Kidney (tissue), 14 donors: ENCODE data around the gene ASPHD2. TPM values are rescaled to one million over a fixed set of nuclear protein-coding genes. Genes with fewer than 3 reads are reported as not detected.

ENCODE experiments used
- DNase-seq, 5 donors: peaks; one replicate each; pipeline ENCODE4 v3.0.0-alpha.2; 2013 to 2020
- FAIRE-seq: peaks from 2 replicates; lab custom pipeline; 2012; peaks lifted over from hg19 to GRCh38; lab: Jason Lieb, UNC
- H3K27ac ChIP-seq, 2 donors: one replicate each; pipeline ENCODE4 v1.7.0; 2013; ENCODE audit warnings: low read depth in 2 of 2, low read length in 2 of 2, inconsistent platforms in 1 of 2
- H3K27me3 ChIP-seq: one replicate; pipeline ENCODE4 v1.7.1; 2013; ENCODE audit warnings: low read length, inconsistent platforms; ENCODE audit not compliant: control insufficient read depth, insufficient read depth
- H3K36me3 ChIP-seq, 3 donors: one replicate each; pipeline versions ENCODE4 v1.7.0 to v1.7.1; 2013; ENCODE audit warnings: low read length in 3 of 3, control low read depth in 1 of 3, inconsistent platforms in 1 of 3; ENCODE audit not compliant: insufficient read depth in 3 of 3, control insufficient read depth in 2 of 3
- H3K4me1 ChIP-seq, 3 donors: one replicate each; pipeline versions ENCODE4 v1.7.0 to v1.7.1; 2013; ENCODE audit warnings: low read length in 3 of 3, inconsistent platforms in 1 of 3, low read depth in 1 of 3; ENCODE audit not compliant: control insufficient read depth in 2 of 3, insufficient read depth in 2 of 3
- H3K4me3 ChIP-seq, 3 donors: one replicate each; pipeline versions ENCODE4 v1.7.0 to v1.8.1; 2013; ENCODE audit warnings: low read length in 3 of 3, control low read depth in 1 of 3, inconsistent platforms in 1 of 3
- H3K9ac ChIP-seq, 3 donors: one replicate each; pipeline versions ENCODE4 v1.7.0 to v1.7.1; 2013; ENCODE audit warnings: low read length in 3 of 3, control low read depth in 1 of 3, inconsistent platforms in 1 of 3
- H3K9me3 ChIP-seq, 3 donors: one replicate each; pipeline versions ENCODE4 v1.7.0 to v1.7.1; 2013; ENCODE audit warnings: low read length in 3 of 3, control low read depth in 1 of 3, inconsistent platforms in 1 of 3; ENCODE audit not compliant: control insufficient read depth in 2 of 3, insufficient read depth in 1 of 3
- intact Hi-C: fragments of 100-400 bp; cut with DNase I; formaldehyde crosslinking; loops from one replicate; pipeline ENCODE4 v1.11.1; 2022
- polyA plus RNA-seq: library from polyadenylated mRNA; stranded (reverse); fragments of 350-450 nt; fragmentation: Illumina TruSeq; extraction: RNeasy Lipid Tissue Mini Kit (QIAGEN cat#74804); gene quantifications from one replicate; pipeline ENCODE4 v1.2.3, GENCODE V29; 2014; ENCODE audit warnings: low read depth, low replicate concordance; ENCODE audit not compliant: insufficient read depth
- total RNA-seq: library from RNA; stranded (reverse); fragmentation: NEBNext Ultra II Directional; extraction: Animal tissue kit (Norgen Biotek cat#: 25700); gene quantifications from one replicate; pipeline ENCODE4 v1.2.1, GENCODE V29; 2021
- TF ChIP-seq, protein P1 (sequence below): IDR thresholded peaks from 3 replicates; pipeline ENCODE4 v1.5.1; 2012; ENCODE audit warnings: mild to moderate bottlenecking, moderate library complexity, borderline replicate concordance; ENCODE audit not compliant: insufficient read depth; ENCODE audit errors: extremely low read depth
- donor health status: control.
- donor health status: control.
- donor health status: control.
- donor health status: control.
- donor health status: control.
- donor health status: DM: yes; HTN: yes; CAD: no.
- donor health status: Normal renal cell carcinoma (clear cell type).

Gene ASPHD2
- total and polyA plus RNA-seq, 2 donors from 2014 or later = 3.3 to 4.5 TPM

- Histone ChIP-seq H3K27me3 (no peaks in the 10 kb centered on the region), H3K9ac (no peak overlapping the region), H3K36me3 (peaks cover 0 to 21% (median 13%) of the 10 kb centered on the region in 3 donors), H3K9me3 (no peaks in the 10 kb centered on the region), H3K4me1 (no peaks in the 10 kb centered on the region), H3K4me3 (no peak overlapping the region), H3K27ac (no peak overlapping the region)
- FAIRE-seq = no peak
- TF ChIP-seq, protein P1, sequence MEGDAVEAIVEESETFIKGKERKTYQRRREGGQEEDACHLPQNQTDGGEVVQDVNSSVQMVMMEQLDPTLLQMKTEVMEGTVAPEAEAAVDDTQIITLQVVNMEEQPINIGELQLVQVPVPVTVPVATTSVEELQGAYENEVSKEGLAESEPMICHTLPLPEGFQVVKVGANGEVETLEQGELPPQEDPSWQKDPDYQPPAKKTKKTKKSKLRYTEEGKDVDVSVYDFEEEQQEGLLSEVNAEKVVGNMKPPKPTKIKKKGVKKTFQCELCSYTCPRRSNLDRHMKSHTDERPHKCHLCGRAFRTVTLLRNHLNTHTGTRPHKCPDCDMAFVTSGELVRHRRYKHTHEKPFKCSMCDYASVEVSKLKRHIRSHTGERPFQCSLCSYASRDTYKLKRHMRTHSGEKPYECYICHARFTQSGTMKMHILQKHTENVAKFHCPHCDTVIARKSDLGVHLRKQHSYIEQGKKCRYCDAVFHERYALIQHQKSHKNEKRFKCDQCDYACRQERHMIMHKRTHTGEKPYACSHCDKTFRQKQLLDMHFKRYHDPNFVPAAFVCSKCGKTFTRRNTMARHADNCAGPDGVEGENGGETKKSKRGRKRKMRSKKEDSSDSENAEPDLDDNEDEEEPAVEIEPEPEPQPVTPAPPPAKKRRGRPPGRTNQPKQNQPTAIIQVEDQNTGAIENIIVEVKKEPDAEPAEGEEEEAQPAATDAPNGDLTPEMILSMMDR = no peak
- DNase-seq = no peak
- intact Hi-C loops = no loop called here
These were observed 19.3 kb downstream of the ASPHD2 start for GRCh38 chr22:26448334-26448733.

- intact Hi-C loops = no loop called here
- FAIRE-seq = no peak
- Histone ChIP-seq H3K27me3 (no peaks in the 10 kb centered on the region), H3K36me3 (peaks cover 0 to 27% (median 19%) of the 10 kb centered on the region in 3 donors), H3K27ac (no peak overlapping the region), H3K9me3 (no peaks in the 10 kb centered on the region), H3K4me1 (no peaks in the 10 kb centered on the region), H3K9ac (no peak overlapping the region), H3K4me3 (no peak overlapping the region)
- TF ChIP-seq, protein P1 = no peak
- no peak for DNase-seq
These were observed 19.9 kb downstream of the ASPHD2 start for GRCh38 chr22:26448941-26449340.

DNA sequence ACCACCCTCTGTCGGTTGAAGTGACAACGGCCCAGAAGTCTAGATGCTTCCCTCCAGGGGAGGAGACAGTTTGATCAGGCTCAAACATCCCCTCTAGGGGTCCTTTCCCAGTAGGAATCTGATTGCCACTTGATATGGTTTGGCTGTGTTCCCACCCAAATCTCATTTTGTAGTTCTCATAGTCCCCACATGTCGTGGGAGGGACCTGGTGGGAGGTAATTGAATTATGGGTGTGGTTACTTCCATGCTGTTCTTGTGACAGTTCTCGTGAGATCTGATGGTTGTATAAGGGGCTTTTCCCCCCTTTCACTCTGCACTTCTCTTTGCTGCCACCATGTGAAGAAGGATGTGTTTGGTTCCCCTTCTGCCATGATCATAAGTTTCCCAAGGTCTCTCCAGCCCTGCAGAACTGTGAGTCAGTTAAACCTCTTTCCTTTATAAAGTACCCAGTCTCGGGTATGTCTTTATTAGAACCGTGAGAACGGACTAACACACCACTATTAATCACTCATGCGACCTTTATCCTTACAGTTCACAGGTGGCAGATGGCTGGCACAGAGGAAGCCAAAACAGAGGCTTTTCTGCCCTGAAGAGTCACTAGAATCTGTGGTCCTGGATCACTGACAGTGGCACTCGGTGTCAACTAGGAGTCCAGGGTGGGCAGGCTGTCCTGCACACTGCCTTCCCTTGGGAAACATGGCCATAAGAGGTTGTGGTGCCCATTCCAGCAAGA is 21.6 kb downstream of the ASPHD2 start:
- DNase-seq (no peak), FAIRE-seq (no peak)
- Histone ChIP-seq H3K27me3 (no peaks in the 10 kb centered on the region), H3K4me1 (no peaks in the 10 kb centered on the region), H3K4me3 (no peak overlapping the region), H3K27ac (no peak overlapping the region), H3K36me3 (peaks cover 0 to 31% (median 22%) of the 10 kb centered on the region in 3 donors), H3K9ac (no peak overlapping the region), H3K9me3 (no peaks in the 10 kb centered on the region)
- intact Hi-C loops = no loop called here
- TF ChIP-seq, protein P1 = no peak
